ENCODE measurements around the gene ATXN7. TPM values are rescaled to one million over a fixed set of nuclear protein-coding genes. Genes with fewer than 3 reads are reported as not detected.

ATXN7 gene
- polyA plus RNA-seq, 1 experiment: 15.0 TPM

GRCh38 chr3:64030741-64031140 is 167.1 kb downstream of the ATXN7 start:
- Histone ChIP-seq H3K36me3 (ENCODE audit: control insufficient read depth, insufficient read depth, low read length) (no peaks in the 10 kb centered on the region), H3K27me3 (ENCODE audit: control insufficient read depth, insufficient read depth, low read length) (peaks cover 6% of the 10 kb centered on the region), H3K4me3 (ENCODE audit: low read depth, low read length) (no peak overlapping the region)
- no peak for DNase-seq (ENCODE audit: low read depth)
- CTCF ChIA-PET: interaction anchor here (0.6 to 12.5 kb wide), 38 partner anchors 9 to 472 kb away, joined by 3 to 123 read pairs (median 3); partner anchors contain the start of genes PRICKLE2 and SCAANT1
- POLR2A ChIA-PET: no interaction called here
- peak; percentile 84 for TF ChIP-seq CTCF (IDR thresholded peaks at IDR 0.05; ENCODE audit: insufficient read depth, low read depth, low read length)

DNA sequence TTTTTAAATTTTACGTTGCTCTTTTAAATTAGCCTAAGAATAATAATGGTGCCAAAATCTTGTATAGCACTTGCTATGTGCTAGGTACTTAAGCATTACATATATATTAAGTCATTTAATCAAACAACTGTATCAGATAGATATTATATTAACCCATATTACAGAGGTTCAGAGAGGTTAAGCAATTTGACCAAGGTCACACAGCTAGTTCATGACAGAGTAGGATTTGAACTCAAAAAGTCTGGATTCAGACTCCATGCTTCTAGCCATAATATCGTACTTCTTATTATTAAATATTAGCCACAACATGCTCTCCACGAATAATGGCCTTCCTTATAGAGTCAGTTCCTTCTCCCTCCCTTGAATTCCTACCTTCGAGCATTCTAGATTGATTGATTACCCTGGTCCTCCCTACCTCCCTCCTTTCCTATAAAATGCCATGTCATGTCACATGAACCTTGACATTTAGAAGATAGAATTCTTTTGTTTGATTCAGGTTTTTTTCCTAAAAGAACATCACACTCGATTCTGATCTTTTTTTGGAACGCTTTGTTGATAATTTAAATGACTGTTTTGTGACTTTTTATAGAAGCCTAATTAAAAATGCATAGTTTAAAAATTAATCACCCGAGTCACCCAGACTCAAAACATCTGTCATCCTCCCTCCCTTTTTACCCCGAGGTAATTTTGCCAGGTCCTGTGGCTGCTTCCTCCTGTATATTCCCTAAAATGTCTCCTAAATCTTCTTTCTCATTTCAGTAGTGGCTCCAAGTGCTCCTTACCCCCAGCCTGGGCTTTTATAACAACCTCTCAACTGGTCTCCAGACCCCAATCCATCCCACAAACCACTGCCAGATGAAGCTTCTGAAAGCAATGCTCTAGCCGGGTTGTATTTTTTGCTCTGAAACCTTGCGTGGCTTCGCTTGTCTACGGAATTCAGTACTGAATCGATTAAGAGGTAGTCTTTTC is 168.2 kb downstream of the ATXN7 start:
- POLR2A ChIA-PET: no interaction called here
- CTCF ChIA-PET: interaction anchor here (0.6 to 12.5 kb wide), 25 partner anchors 8 to 458 kb away, joined by 3 to 123 read pairs (median 5); partner anchors contain the start of genes PRICKLE2, PSMD6 and SCAANT1
- DNase-seq (ENCODE audit: low read depth): no peak
- no peak for TF ChIP-seq CTCF (IDR thresholded peaks at IDR 0.05; ENCODE audit: insufficient read depth, low read depth, low read length)
- Histone ChIP-seq H3K27me3 (ENCODE audit: control insufficient read depth, insufficient read depth, low read length) (peaks cover 6% of the 10 kb centered on the region), H3K4me3 (ENCODE audit: low read depth, low read length) (no peak overlapping the region), H3K36me3 (ENCODE audit: control insufficient read depth, insufficient read depth, low read length) (no peaks in the 10 kb centered on the region)

DNA sequence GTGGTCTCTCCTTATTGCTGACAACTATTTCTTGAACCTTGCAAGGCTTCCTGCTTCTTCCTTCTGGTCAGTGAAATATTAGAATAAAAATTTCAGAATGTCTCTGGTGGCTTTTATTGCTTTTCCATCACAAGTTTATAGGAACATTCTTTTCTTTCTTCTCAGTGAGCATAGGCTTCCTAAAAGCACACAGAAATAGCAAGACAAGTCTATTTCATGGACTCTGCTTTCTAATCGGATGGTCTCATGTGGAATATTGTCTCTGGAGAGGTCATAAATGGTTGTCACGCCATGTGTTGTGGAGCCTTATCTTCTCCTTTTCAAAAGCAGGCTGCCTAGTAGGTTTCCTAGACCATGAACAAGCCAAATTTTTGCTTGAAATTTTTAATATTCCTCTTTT is 169.4 kb downstream of the ATXN7 start:
- ChIA-PET CTCF (interaction anchor here (1.4 to 12.5 kb wide), 5 partner anchors 9 to 452 kb away, joined by 4 to 123 read pairs (median 5); partner anchors contain the start of gene PSMD6), POLR2A (no interaction called here)
- no peak for TF ChIP-seq CTCF (IDR thresholded peaks at IDR 0.05; ENCODE audit: insufficient read depth, low read depth, low read length)

DNA sequence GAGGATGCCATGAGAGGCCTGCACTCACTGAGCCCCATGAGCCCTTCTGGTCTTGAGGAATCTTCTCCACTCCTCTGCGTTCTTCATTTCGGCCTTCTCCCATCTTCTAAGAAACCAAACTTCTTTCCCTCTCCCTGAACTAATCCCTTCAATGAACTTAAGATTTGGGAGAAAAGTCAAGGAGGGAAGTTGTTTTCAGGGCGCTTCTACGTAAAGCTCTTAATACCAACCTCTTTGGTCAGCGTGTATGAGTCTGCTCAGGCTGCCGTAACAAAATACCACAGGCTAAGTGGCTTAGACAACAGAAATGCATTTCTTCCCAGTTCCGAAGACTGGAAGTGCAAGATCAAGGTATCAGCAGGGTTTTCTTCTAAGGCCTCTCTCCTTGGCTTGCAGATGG is 173.4 kb downstream of the ATXN7 start:
- Histone ChIP-seq H3K4me3 (ENCODE audit: low read depth, low read length) (no peak overlapping the region), H3K27me3 (ENCODE audit: control insufficient read depth, insufficient read depth, low read length) (no peaks in the 10 kb centered on the region), H3K36me3 (ENCODE audit: control insufficient read depth, insufficient read depth, low read length) (no peaks in the 10 kb centered on the region)
- no peak for TF ChIP-seq CTCF (IDR thresholded peaks at IDR 0.05; ENCODE audit: insufficient read depth, low read depth, low read length)
- ChIA-PET POLR2A (no interaction called here), CTCF (interaction anchor here (1.5 to 2.0 kb wide), 2 partner anchors 187 to 198 kb away, joined by 3 to 4 read pairs; no protein-coding TSS in a partner anchor)
- no peak for DNase-seq (ENCODE audit: low read depth)

More for the DNA sequence above, 169.4 kb downstream of the ATXN7 start:
- H3K36me3 ChIP-seq (ENCODE audit: control insufficient read depth, insufficient read depth, low read length): no peaks in the 10 kb centered on the region
- peaks cover 3% of the 10 kb centered on the region; the same call in 1 of the 2 replicates for H3K27me3 ChIP-seq (ENCODE audit: control insufficient read depth, insufficient read depth, low read length)
- no peak overlapping the region for H3K4me3 ChIP-seq (ENCODE audit: low read depth, low read length)
- no peak for DNase-seq (ENCODE audit: low read depth)

DNA sequence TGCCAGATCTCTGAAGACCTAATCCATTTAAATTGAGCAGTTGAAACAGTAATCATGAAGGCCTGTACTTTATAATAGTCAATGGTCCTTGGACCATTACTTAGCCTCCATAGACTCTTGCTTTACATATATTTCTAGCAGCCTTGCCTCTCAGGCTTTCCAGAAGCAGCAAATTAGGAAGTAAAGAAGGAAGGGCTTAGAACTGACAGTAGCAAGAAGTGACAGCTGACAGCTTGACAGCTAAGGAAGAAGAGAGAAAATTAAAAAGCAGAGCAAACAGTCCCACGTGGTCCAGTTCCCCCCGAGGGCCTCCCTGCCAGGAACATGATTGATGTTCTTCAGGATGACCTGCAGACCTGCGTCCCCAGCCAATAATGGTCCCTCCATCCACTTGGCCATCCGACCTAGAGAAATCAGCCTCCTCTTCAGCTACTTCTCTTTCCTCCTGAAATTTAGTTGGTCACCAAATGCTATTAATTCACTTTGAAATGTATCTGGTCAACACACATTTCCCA is 174.6 kb downstream of the ATXN7 start:
- ChIA-PET POLR2A (no interaction called here), CTCF (interaction anchor here (0.7 to 3.5 kb wide), 5 partner anchors 7 to 425 kb away, joined by 3 to 13 read pairs (median 4); no protein-coding TSS in a partner anchor)
- H3K4me3 ChIP-seq (ENCODE audit: low read depth, low read length): no peak overlapping the region
- H3K36me3 ChIP-seq (ENCODE audit: control insufficient read depth, insufficient read depth, low read length): no peaks in the 10 kb centered on the region
- DNase-seq (ENCODE audit: low read depth): no peak
- no peak for TF ChIP-seq CTCF (IDR thresholded peaks at IDR 0.05; ENCODE audit: insufficient read depth, low read depth, low read length)
- H3K27me3 ChIP-seq (ENCODE audit: control insufficient read depth, insufficient read depth, low read length): no peaks in the 10 kb centered on the region

Data from BJ (cell line).